Prostate gland (tissue), 2 donors: ENCODE measurements around the gene SYTL1. TPM values are rescaled to one million over a fixed set of nuclear protein-coding genes. Genes with fewer than 3 reads are reported as not detected.

Experiments used
- DNase-seq: peaks from one replicate; pipeline ENCODE4 v3.0.0-alpha.2; 2019; ENCODE audit warnings: low spot score
- H3K27ac ChIP-seq, 2 donors: fragments of 200-600 bp; sonication (generic); 2 replicates each; pipeline ENCODE4 v1.5.1; 2017 to 2019
- H3K27me3 ChIP-seq: fragments of 200-600 bp; sonication (generic); replicated peaks from 2 replicates; pipeline ENCODE4 v1.5.1; 2019; ENCODE audit not compliant: insufficient read depth
- H3K36me3 ChIP-seq, 2 donors: fragments of 200-600 bp; sonication (generic); 1 replicate in 1 of 2; 2 replicates in 1 of 2; pipeline versions ENCODE4 v1.5.1 to v1.8.1; 2017 to 2019
- H3K4me1 ChIP-seq: fragments of 200-600 bp; sonication (generic); replicated peaks from 2 replicates; pipeline ENCODE4 v1.5.1; 2019
- H3K4me3 ChIP-seq, 2 donors: fragments of 200-600 bp; sonication (generic); 2 replicates each; pipeline ENCODE4 v1.5.1; 2017 to 2019
- H3K9me3 ChIP-seq: fragments of 200-600 bp; sonication (generic); 2 replicates; pipeline ENCODE4 v1.5.1; 2017
- CTCF ChIP-seq, 4 experiments: fragments of 200-600 bp in 2 of 4; fragments of 450-650 bp in 2 of 4; sonication (generic) in 2 of 4; IDR thresholded peaks; 1 replicate in 3 of 4; 2 replicates in 1 of 4; pipeline ENCODE4 v1.5.1; 2016 to 2019; ENCODE audit warnings: antibody characterized with exemption in 4 of 4, mild to moderate bottlenecking in 2 of 4, moderate library complexity in 2 of 4
- POLR2A ChIP-seq: fragments of 450-650 bp; IDR thresholded peaks from one replicate; pipeline ENCODE4 v1.6.1; 2016; ENCODE audit warnings: antibody characterized with exemption, mild to moderate bottlenecking
- POLR2AphosphoS5 ChIP-seq: sonication (generic); formaldehyde crosslinking; IDR thresholded peaks from one replicate; pipeline ENCODE4 v1.6.1; 2017; ENCODE audit warnings: antibody characterized with exemption
- WGBS: methylation state at CpG from one replicate; pipeline ENCODE4 v1.1.5; 2018; 5-methylcytosine and 5-hydroxymethylcytosine counted together
- intact Hi-C: fragments of 100-400 bp; cut with DNase I; formaldehyde crosslinking; loops from one replicate; pipeline ENCODE4 v1.14.2; 2022
- total RNA-seq, 2 donors: library from RNA; depleted of rRNA; stranded (reverse); fragments of >200 nt; gene quantifications; one replicate each; pipeline ENCODE4 v1.1.0, GENCODE V29; 2016

SYTL1 gene
- total RNA-seq, 2 donors from 2014 or later: 94.7 to 217 TPM

- WGBS: 80% methylated on average over 5 of the region's 5 CpGs
- H3K4me1 ChIP-seq: peaks cover 12% of the 10 kb centered on the region
- H3K4me3 ChIP-seq: no peak overlapping the region
- H3K9me3 ChIP-seq: no peaks in the 10 kb centered on the region
- intact Hi-C loops: no loop called here
- H3K27ac ChIP-seq: no peak overlapping the region
- no peak for TF ChIP-seq CTCF (IDR thresholded peaks at IDR 0.05)
- TF ChIP-seq POLR2A: no peak
- TF ChIP-seq POLR2AphosphoS5: no peak
- H3K27me3 ChIP-seq: no peaks in the 10 kb centered on the region
- no peak for DNase-seq
- H3K36me3 ChIP-seq: peaks cover 9 to 24% of the 10 kb centered on the region in 2 donors
Measured at GRCh38 chr1:27331922-27332321, 9.9 kb upstream of the SYTL1 start.

- no peaks in the 10 kb centered on the region for H3K9me3 ChIP-seq
- 53% methylated on average over 11 of the region's 11 CpGs for WGBS
- no peak for TF ChIP-seq POLR2A
- TF ChIP-seq POLR2AphosphoS5: peak; percentile 17
- peak; percentile 71 to 81 (median 77) for TF ChIP-seq CTCF (IDR thresholded peaks at IDR 0.05)
- no peak for DNase-seq
- no peak overlapping the region for H3K4me3 ChIP-seq
- peaks cover 4% of the 10 kb centered on the region for H3K4me1 ChIP-seq
- H3K36me3 ChIP-seq: peaks cover 9 to 24% of the 10 kb centered on the region in 2 donors
- intact Hi-C loops: no loop called here
- no peaks in the 10 kb centered on the region for H3K27me3 ChIP-seq
- H3K27ac ChIP-seq: no peak overlapping the region
Measured at GRCh38 chr1:27332536-27333281, 9.1 kb upstream of the SYTL1 start.

- H3K36me3 ChIP-seq: peaks cover 9 to 24% of the 10 kb centered on the region in 2 donors
- 86% methylated on average over 17 of the region's 17 CpGs for WGBS
- TF ChIP-seq CTCF (IDR thresholded peaks at IDR 0.05) (no peak), POLR2A (no peak), POLR2AphosphoS5 (no peak)
- no peak overlapping the region for H3K4me3 ChIP-seq
- H3K4me1 ChIP-seq: peaks cover under 1% of the 10 kb centered on the region
- DNase-seq: no peak
- intact Hi-C loops: no loop called here
- H3K27ac ChIP-seq: no peak overlapping the region
- no peaks in the 10 kb centered on the region for H3K27me3 ChIP-seq
- no peaks in the 10 kb centered on the region for H3K9me3 ChIP-seq
Measured at GRCh38 chr1:27333717-27334279, 8.0 kb upstream of the SYTL1 start.

GRCh38 chr1:27335506-27336422 lies 6.1 kb upstream of the SYTL1 start:
- TF ChIP-seq POLR2A (no peak), POLR2AphosphoS5 (no peak), CTCF (IDR thresholded peaks at IDR 0.05) (no peak)
- Histone ChIP-seq H3K9me3 (no peaks in the 10 kb centered on the region), H3K36me3 (peaks cover 9 to 24% of the 10 kb centered on the region in 2 donors), H3K27me3 (no peaks in the 10 kb centered on the region), H3K4me3 (no peak overlapping the region), H3K4me1 (no peaks in the 10 kb centered on the region), H3K27ac (no peak overlapping the region)
- DNase-seq: no peak
- intact Hi-C loops: no loop called here
- WGBS: 84% methylated on average over 17 of the region's 17 CpGs
